Purkinje cell (primary cell): ENCODE measurements around the gene SPAG4. TPM values are rescaled to one million over a fixed set of nuclear protein-coding genes. Genes with fewer than 3 reads are reported as not detected.

Experiments
- polyA plus RNA-seq: library from polyadenylated mRNA; unstranded; fragments of >200 nt; fragmentation: Nextera tagmentation; gene quantifications from 2 replicates; pipeline ENCODE4 v1.2.1, GENCODE V29; 2014

The SPAG4 gene, protein sequence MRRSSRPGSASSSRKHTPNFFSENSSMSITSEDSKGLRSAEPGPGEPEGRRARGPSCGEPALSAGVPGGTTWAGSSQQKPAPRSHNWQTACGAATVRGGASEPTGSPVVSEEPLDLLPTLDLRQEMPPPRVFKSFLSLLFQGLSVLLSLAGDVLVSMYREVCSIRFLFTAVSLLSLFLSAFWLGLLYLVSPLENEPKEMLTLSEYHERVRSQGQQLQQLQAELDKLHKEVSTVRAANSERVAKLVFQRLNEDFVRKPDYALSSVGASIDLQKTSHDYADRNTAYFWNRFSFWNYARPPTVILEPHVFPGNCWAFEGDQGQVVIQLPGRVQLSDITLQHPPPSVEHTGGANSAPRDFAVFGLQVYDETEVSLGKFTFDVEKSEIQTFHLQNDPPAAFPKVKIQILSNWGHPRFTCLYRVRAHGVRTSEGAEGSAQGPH
- polyA plus RNA-seq: not detected in 2 replicates

GRCh38 chr20:35615667-35616464 lies at the start of gene SPAG4:
Gene SPAG4, plus strand, starts transcription at chr20:35615829. Its CDS starts 175 bp downstream, at chr20:35616004.

GRCh38 chr20:35664466-35665206 lies 49.0 kb downstream of the SPAG4 start, which contains the start of the genes CPNE1 and RBM12:
Gene CPNE1, minus strand, starts transcription at chr20:35664900. Its CDS starts 31,977 bp downstream, at chr20:35632923.
Gene RBM12, minus strand, starts transcription at chr20:35664900. Its CDS starts 9,578 bp downstream, at chr20:35655322.

Other genes starting within 250 kb of the SPAG4 start
- gene UQCC1, start 203.9 kb upstream of the SPAG4 start, polyA plus RNA-seq: 56.2 and 58.1 TPM in 2 replicates
- gene GDF5, start 177.6 kb upstream of the SPAG4 start, polyA plus RNA-seq: 0.20 TPM in 1 of 2 replicates, not detected in the other
- gene CEP250, start 160.2 kb upstream of the SPAG4 start, polyA plus RNA-seq: 2.3 and 6.1 TPM in 2 replicates
- not detected in 2 replicates for gene C20orf173, start 86.2 kb upstream of the SPAG4 start, polyA plus RNA-seq
- gene ERGIC3, start 73.8 kb upstream of the SPAG4 start, polyA plus RNA-seq: 146 and 164 TPM in 2 replicates
- gene CPNE1, start 49.1 kb downstream of the SPAG4 start, polyA plus RNA-seq: 61.0 and 64.9 TPM in 2 replicates
- gene RBM12, start 49.1 kb downstream of the SPAG4 start, polyA plus RNA-seq: 5.4 and 5.5 TPM in 2 replicates
- gene NFS1, start 83.5 kb downstream of the SPAG4 start, polyA plus RNA-seq: 61.6 and 97.9 TPM in 2 replicates
- gene ROMO1, start 83.6 kb downstream of the SPAG4 start, polyA plus RNA-seq: 384 and 446 TPM in 2 replicates
- gene RBM39, start 126.4 kb downstream of the SPAG4 start, polyA plus RNA-seq: 121 and 138 TPM in 2 replicates
- 139 and 149 TPM in 2 replicates for gene PHF20, start 156.2 kb downstream of the SPAG4 start, polyA plus RNA-seq